GM12801 (cell line): Measurements from ENCODE around the gene SOCS7.
A peak's percentile ranks its signal among the peaks of the same experiment; 100 is the strongest.

Source experiments
- CTCF ChIP-seq: IDR thresholded peaks from one replicate; pipeline ENCODE4 v1.5.1; 2011; ENCODE audit warnings: control low read depth; ENCODE audit not compliant: insufficient read length; ENCODE audit errors: extremely low read depth

Gene SOCS7

GRCh38 chr17:38339891-38340290 is 11.8 kb upstream of the SOCS7 start:
- no peak for TF ChIP-seq CTCF

GRCh38 chr17:38341035-38341721 is 10.5 kb upstream of the SOCS7 start:
- no peak for TF ChIP-seq CTCF

GRCh38 chr17:38342886-38343607 is 8.6 kb upstream of the SOCS7 start:
- no peak for TF ChIP-seq CTCF

- TF ChIP-seq CTCF, result no peak
Measured at GRCh38 chr17:38343608-38344419, 7.8 kb upstream of the SOCS7 start, which contains the start of gene GPR179. Gene GPR179, minus strand, starts transcription at chr17:38343956. Its CDS starts 167 bp downstream, at chr17:38343789.

- no peak for TF ChIP-seq CTCF
Measured at GRCh38 chr17:38344420-38344745, 7.3 kb upstream of the SOCS7 start.

GRCh38 chr17:38345743-38346142 is 5.9 kb upstream of the SOCS7 start:
- TF ChIP-seq CTCF, result no peak

- TF ChIP-seq CTCF, result peak; percentile 61
Measured at GRCh38 chr17:38349097-38349730, 2.4 kb upstream of the SOCS7 start.
